B cell (primary cell): ENCODE data around the gene YPEL3.

ENCODE experiments used
- CTCF ChIP-seq: fragments of 200-600 bp; IDR thresholded peaks from one replicate; pipeline ENCODE4 v1.8.0; 2022; ENCODE audit warnings: antibody characterized with exemption, mild to moderate bottlenecking
- EZH2 ChIP-seq: IDR thresholded peaks from 2 replicates; pipeline ENCODE4 v1.6.1; 2012; ENCODE audit warnings: borderline replicate concordance, low read depth, mild to moderate bottlenecking, moderate library complexity, low read length; ENCODE audit not compliant: insufficient read depth, poor library complexity, severe bottlenecking

GRCh38 chr16:30068750-30069610 is 27.0 kb downstream of the YPEL3 start:
- TF ChIP-seq CTCF (peak; percentile 68), EZH2 (no peak)
